B cell (primary cell): ENCODE measurements around the gene PEPD.

ENCODE experiments used
- CTCF ChIP-seq: fragments of 200-600 bp; IDR thresholded peaks from one replicate; pipeline ENCODE4 v1.8.0; 2022; ENCODE audit warnings: antibody characterized with exemption, mild to moderate bottlenecking
- EZH2 ChIP-seq: IDR thresholded peaks from 2 replicates; pipeline ENCODE4 v1.6.1; 2012; ENCODE audit warnings: borderline replicate concordance, low read depth, mild to moderate bottlenecking, moderate library complexity, low read length; ENCODE audit not compliant: insufficient read depth, poor library complexity, severe bottlenecking

DNA sequence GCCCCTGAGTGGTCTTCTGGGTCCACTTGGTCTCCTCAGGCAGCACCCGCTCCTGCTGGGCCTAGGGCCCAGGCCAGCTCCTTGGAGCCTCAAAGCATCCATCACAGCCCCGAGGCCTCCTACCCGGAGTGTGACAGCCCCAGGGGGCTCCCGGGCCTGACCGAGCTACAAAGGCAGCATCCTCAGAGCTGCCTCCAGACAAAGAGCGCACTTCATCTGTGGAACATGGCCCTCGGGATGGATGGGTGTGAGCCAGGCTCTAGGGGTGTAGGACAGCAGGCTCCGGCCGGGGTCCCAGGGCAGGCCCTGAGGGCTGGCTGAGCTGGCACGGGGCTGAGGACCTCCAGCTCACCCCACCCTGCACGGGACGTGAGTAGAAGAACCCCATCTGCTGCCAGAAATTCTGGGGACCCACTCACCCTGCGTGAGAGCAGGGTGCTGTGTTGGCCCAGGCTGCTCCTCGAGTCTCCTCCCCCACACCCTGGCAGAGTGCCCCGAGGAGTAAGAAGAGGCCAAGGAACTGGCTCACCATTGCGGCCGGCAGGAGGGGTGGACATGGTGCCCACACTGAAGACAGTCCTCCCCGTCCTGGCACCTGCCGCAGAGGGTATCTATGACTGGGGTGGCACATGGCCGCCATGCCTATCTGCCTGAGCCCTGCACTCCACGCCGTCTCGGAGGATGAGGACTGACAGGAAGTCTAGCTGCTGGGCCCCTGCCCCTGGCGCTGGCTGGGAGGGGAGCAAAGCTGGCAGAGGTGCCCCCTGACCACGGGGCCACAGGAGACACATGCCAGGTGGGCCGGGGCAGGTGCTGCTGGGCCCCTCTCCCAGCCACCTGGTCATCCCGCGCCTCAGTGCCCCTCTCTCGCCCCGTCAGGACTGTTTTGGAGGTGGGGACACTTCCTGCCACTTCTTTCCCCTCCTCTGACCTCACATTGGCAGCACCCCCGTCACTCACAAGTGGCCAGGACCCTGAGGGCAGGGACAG is 125.7 kb downstream of the PEPD start:
- TF ChIP-seq EZH2 (no peak), CTCF (no peak)
